Testis (tissue), 3 donors: ENCODE results near the gene CTNNA2. TPM values are rescaled to one million over a fixed set of nuclear protein-coding genes. Genes with fewer than 3 reads are reported as not detected.

Source experiments
- DNase-seq: peaks from one replicate; pipeline ENCODE4 v3.0.0-alpha.2; 2019
- H3K27ac ChIP-seq, 2 donors: fragments of 200-600 bp; sonication (generic); one replicate each; pipeline ENCODE4 v1.5.1; 2019
- H3K27me3 ChIP-seq: fragments of 200-600 bp; sonication (generic); one replicate; pipeline ENCODE4 v1.5.1; 2019
- H3K36me3 ChIP-seq: fragments of 200-600 bp; sonication (generic); one replicate; pipeline ENCODE4 v1.5.1; 2017; ENCODE audit warnings: low read depth; ENCODE audit errors: missing control alignments
- H3K4me1 ChIP-seq: fragments of 200-600 bp; sonication (generic); one replicate; pipeline ENCODE4 v1.5.1; 2019
- H3K4me3 ChIP-seq, 2 donors: fragments of 200-600 bp; sonication (generic); one replicate each; pipeline ENCODE4 v1.5.1; 2017 to 2019
- H3K9me3 ChIP-seq: fragments of 200-600 bp; sonication (generic); one replicate; pipeline ENCODE4 v1.5.1; 2017
- POLR2A ChIP-seq: fragments of 450-650 bp; IDR thresholded peaks from one replicate; pipeline ENCODE4 v1.6.1; 2017; ENCODE audit warnings: antibody characterized with exemption, mild to moderate bottlenecking, moderate library complexity
- WGBS, 2 donors: methylation state at CpG; one replicate each; pipeline ENCODE4 v1.1.5; 2018; 5-methylcytosine and 5-hydroxymethylcytosine counted together
- intact Hi-C: fragments of 100-400 bp; cut with DNase I; formaldehyde crosslinking; loops from one replicate; pipeline ENCODE4 v1.15.1; 2023; ENCODE audit warnings: low total_unique reads
- polyA plus RNA-seq: library from polyadenylated mRNA; stranded (reverse); fragments of 350-450 nt; fragmentation: Illumina TruSeq; extraction: RNeasy Lipid Tissue Mini Kit (QIAGEN cat#74804); gene quantifications from one replicate; pipeline ENCODE4 v1.2.3, GENCODE V29; 2014; ENCODE audit warnings: low read depth, low replicate concordance; ENCODE audit not compliant: insufficient read depth
- total RNA-seq, 2 donors: library from RNA; depleted of rRNA; stranded (reverse); fragments of >200 nt; gene quantifications; one replicate each; pipeline ENCODE4 v1.2.3, GENCODE V29; 2016
- TF ChIP-seq, protein P1 (sequence below), 3 experiments: fragments of 450-650 bp in 2 of 3; fragments of 200-600 bp in 1 of 3; sonication (generic) in 1 of 3; IDR thresholded peaks; one replicate each; pipeline ENCODE4 v1.5.1; 2016 to 2019; ENCODE audit warnings: antibody characterized with exemption in 3 of 3, mild to moderate bottlenecking in 2 of 3, moderate library complexity in 1 of 3

Gene CTNNA2
- total and polyA plus RNA-seq, 3 donors from 2014 or later: 36.8 to 44.5 (median 43.4) TPM

GRCh38 chr2:80403081-80403480 lies 890.2 kb downstream of the CTNNA2 start:
- Histone ChIP-seq H3K4me3 (no peak overlapping the region), H3K9me3 (no peaks in the 10 kb centered on the region), H3K4me1 (no peaks in the 10 kb centered on the region), H3K27me3 (no peaks in the 10 kb centered on the region), H3K36me3 (no peaks in the 10 kb centered on the region), H3K27ac (no peak overlapping the region)
- TF ChIP-seq, protein P1, sequence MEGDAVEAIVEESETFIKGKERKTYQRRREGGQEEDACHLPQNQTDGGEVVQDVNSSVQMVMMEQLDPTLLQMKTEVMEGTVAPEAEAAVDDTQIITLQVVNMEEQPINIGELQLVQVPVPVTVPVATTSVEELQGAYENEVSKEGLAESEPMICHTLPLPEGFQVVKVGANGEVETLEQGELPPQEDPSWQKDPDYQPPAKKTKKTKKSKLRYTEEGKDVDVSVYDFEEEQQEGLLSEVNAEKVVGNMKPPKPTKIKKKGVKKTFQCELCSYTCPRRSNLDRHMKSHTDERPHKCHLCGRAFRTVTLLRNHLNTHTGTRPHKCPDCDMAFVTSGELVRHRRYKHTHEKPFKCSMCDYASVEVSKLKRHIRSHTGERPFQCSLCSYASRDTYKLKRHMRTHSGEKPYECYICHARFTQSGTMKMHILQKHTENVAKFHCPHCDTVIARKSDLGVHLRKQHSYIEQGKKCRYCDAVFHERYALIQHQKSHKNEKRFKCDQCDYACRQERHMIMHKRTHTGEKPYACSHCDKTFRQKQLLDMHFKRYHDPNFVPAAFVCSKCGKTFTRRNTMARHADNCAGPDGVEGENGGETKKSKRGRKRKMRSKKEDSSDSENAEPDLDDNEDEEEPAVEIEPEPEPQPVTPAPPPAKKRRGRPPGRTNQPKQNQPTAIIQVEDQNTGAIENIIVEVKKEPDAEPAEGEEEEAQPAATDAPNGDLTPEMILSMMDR (IDR thresholded peaks at IDR 0.05): no peak
- TF ChIP-seq POLR2A: no peak
- WGBS, 2 donors: 50 to 59% methylated on average over 4 of the region's 4 CpGs
- DNase-seq: no peak
- intact Hi-C loops: no loop called here

- no peak overlapping the region for H3K27ac ChIP-seq
- H3K9me3 ChIP-seq: no peaks in the 10 kb centered on the region
- no peak overlapping the region for H3K4me3 ChIP-seq
- no peak for DNase-seq
- TF ChIP-seq, protein P1 (IDR thresholded peaks at IDR 0.05): no peak
- no peak for TF ChIP-seq POLR2A
- intact Hi-C loops: no loop called here
- no peaks in the 10 kb centered on the region for H3K36me3 ChIP-seq
- H3K27me3 ChIP-seq: no peaks in the 10 kb centered on the region
- 85 to 87% methylated on average over 4 of the region's 4 CpGs for WGBS, 2 donors
- H3K4me1 ChIP-seq: no peaks in the 10 kb centered on the region
These were observed 894.5 kb downstream of the CTNNA2 start for GRCh38 chr2:80407377-80407776.

GRCh38 chr2:80410346-80410745 lies 897.5 kb downstream of the CTNNA2 start:
- intact Hi-C loops: no loop called here
- TF ChIP-seq, protein P1 (IDR thresholded peaks at IDR 0.05): no peak
- no peak for TF ChIP-seq POLR2A
- Histone ChIP-seq H3K9me3 (no peaks in the 10 kb centered on the region), H3K27ac (no peak overlapping the region), H3K27me3 (no peaks in the 10 kb centered on the region), H3K36me3 (no peaks in the 10 kb centered on the region), H3K4me1 (no peaks in the 10 kb centered on the region), H3K4me3 (no peak overlapping the region)
- 47 to 49% methylated on average over 3 of the region's 3 CpGs for WGBS, 2 donors
- no peak for DNase-seq

DNA sequence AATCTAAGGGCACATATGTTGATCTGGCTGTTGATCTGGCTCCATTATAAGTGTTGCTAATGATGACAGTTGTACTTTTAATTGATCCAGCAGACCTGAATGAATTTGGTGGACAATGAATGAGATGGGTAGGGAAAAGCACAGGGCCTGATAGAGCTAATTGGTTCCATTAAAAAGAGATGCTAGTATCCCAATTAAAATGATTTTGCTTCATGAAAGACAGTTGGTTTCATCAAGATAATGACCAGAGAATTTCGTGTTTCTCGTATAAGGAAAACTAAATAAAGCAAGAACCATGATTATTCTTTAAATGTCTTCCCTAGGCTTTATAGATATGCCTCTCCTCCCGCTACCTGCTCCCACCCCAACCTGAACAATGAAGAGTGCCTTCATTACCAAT lies 900.3 kb downstream of the CTNNA2 start:
- H3K36me3 ChIP-seq: no peaks in the 10 kb centered on the region
- H3K4me1 ChIP-seq: no peaks in the 10 kb centered on the region
- no peak overlapping the region for H3K4me3 ChIP-seq
- DNase-seq: no peak
- no peak overlapping the region for H3K27ac ChIP-seq
- no peaks in the 10 kb centered on the region for H3K9me3 ChIP-seq
- TF ChIP-seq, protein P1 (IDR thresholded peaks at IDR 0.05): no peak
- TF ChIP-seq POLR2A: no peak
- WGBS, 2 donors: 90 to 92% methylated on average over 3 of the region's 3 CpGs
- intact Hi-C loops: no loop called here
- H3K27me3 ChIP-seq: no peaks in the 10 kb centered on the region

DNA sequence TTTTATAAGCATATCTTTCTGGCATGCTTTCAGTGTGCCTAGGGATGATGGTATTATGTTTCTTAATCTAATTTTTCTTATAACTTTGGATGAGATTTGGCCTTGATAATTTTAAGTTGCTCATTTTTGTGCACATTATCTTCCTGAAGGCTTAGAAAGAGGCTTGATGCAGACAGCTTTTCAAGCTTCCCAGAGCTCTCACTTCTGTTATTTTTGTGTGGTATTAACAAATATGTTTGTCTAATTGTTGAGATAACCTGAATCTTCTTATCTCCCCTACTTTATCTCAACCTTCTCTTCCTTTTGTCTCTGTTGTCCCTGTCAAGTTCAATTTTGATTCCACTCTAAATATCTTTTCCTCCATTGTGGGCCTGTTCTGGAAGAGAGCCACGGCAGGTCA lies 904.9 kb downstream of the CTNNA2 start:
- WGBS, 2 donors: 94 to 96% methylated on average over 1 of the region's 1 CpG
- intact Hi-C loops: no loop called here

More for the DNA sequence above, 904.9 kb downstream of the CTNNA2 start:
- TF ChIP-seq, protein P1 (IDR thresholded peaks at IDR 0.05): no peak
- no peak for TF ChIP-seq POLR2A
- DNase-seq: no peak
- H3K36me3 ChIP-seq: no peaks in the 10 kb centered on the region
- no peaks in the 10 kb centered on the region for H3K9me3 ChIP-seq
- H3K4me1 ChIP-seq: no peaks in the 10 kb centered on the region
- no peaks in the 10 kb centered on the region for H3K27me3 ChIP-seq
- H3K27ac ChIP-seq: no peak overlapping the region
- H3K4me3 ChIP-seq: no peak overlapping the region
